PFSK-1 (cell line): ENCODE data around the gene ABCB8.

Source experiments
- FOXP2 ChIP-seq: optimal IDR thresholded peaks from 2 replicates; pipeline ENCODE3; 2011; ENCODE audit warnings: borderline replicate concordance, control low read depth, inconsistent platforms; ENCODE audit not compliant: insufficient read depth; ENCODE audit errors: extremely low read length, extremely low read depth
- POLR2AphosphoS5 ChIP-seq: IDR thresholded peaks from 2 replicates; pipeline ENCODE4 v1.6.1; 2012; ENCODE audit warnings: low read depth, mild to moderate bottlenecking, control low read depth, low read length, moderate library complexity
- SIN3A ChIP-seq: IDR thresholded peaks from 2 replicates; pipeline ENCODE4 v1.6.1; 2012; ENCODE audit warnings: mild to moderate bottlenecking, low read length, moderate library complexity, borderline replicate concordance; ENCODE audit not compliant: insufficient read depth
- TAF1 ChIP-seq: IDR thresholded peaks from 2 replicates; pipeline ENCODE4 v1.6.1; 2012; ENCODE audit warnings: low read length, control low read depth, borderline replicate concordance; ENCODE audit not compliant: insufficient read depth
- TF ChIP-seq, protein P1 (sequence below), 2 experiments: IDR thresholded peaks; 2 replicates each; pipeline versions ENCODE4 v1.6.1 to v1.8.0; 2011 to 2012; ENCODE audit warnings: low read depth in 2 of 2, low read length in 2 of 2, control low read depth in 1 of 2, inconsistent platforms in 1 of 2, mild to moderate bottlenecking in 1 of 2, moderate library complexity in 1 of 2; ENCODE audit not compliant: insufficient read depth in 1 of 2

DNA sequence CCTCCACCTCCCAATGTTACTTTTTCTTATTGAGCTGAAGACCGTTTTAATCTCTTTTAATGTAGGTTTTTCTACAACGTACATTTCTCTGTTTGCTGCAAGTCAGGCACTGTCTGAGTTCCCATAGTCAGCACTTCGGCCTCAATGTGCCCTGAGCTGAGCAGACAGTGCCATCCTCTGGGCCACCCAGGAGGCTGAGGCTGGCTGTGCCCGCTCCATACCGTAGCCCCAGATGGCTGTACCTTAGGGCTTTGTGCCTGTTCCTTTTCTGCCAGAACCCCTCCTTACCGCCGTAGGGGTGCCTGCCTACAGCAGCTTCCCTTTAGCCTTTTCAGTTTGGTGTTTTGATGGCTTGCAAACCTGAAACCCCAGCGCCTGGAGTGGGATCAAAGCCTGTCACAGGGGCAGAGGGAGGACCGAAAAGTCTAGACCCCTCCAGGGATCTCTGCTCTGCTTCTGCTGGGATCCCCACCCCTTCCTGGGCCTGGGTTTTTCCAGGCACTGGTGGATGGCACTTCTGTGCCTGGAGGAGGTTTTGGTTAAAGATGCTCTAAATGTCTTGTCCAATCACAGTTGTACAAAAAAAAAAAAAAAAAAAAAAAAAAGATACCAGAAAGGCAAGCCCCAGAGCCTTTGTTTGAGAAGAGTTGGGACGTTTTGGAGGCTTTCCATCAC lies 67.0 kb downstream of the ABCB8 start:
- no peak for TF ChIP-seq TAF1
- TF ChIP-seq POLR2AphosphoS5, result no peak
- TF ChIP-seq, protein P1, sequence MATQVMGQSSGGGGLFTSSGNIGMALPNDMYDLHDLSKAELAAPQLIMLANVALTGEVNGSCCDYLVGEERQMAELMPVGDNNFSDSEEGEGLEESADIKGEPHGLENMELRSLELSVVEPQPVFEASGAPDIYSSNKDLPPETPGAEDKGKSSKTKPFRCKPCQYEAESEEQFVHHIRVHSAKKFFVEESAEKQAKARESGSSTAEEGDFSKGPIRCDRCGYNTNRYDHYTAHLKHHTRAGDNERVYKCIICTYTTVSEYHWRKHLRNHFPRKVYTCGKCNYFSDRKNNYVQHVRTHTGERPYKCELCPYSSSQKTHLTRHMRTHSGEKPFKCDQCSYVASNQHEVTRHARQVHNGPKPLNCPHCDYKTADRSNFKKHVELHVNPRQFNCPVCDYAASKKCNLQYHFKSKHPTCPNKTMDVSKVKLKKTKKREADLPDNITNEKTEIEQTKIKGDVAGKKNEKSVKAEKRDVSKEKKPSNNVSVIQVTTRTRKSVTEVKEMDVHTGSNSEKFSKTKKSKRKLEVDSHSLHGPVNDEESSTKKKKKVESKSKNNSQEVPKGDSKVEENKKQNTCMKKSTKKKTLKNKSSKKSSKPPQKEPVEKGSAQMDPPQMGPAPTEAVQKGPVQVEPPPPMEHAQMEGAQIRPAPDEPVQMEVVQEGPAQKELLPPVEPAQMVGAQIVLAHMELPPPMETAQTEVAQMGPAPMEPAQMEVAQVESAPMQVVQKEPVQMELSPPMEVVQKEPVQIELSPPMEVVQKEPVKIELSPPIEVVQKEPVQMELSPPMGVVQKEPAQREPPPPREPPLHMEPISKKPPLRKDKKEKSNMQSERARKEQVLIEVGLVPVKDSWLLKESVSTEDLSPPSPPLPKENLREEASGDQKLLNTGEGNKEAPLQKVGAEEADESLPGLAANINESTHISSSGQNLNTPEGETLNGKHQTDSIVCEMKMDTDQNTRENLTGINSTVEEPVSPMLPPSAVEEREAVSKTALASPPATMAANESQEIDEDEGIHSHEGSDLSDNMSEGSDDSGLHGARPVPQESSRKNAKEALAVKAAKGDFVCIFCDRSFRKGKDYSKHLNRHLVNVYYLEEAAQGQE (IDR thresholded peaks at IDR 0.05; ENCODE audit: insufficient read depth in 1 of 2, low read depth in 2 of 2, low read length in 2 of 2), result no peak
- TF ChIP-seq SIN3A, result no peak
- TF ChIP-seq FOXP2, result no peak
